ENCODE results near the gene LIPN. TPM values are rescaled to one million over a fixed set of nuclear protein-coding genes. Genes with fewer than 3 reads are reported as not detected.

LIPN gene
- polyA plus RNA-seq, 1 donor from 2014 or later, result 0.31 TPM

- peaks cover 2% of the 10 kb centered on the region for H3K36me3 Mint-ChIP-seq
- H3K4me1 Mint-ChIP-seq, result peaks cover 27 to 31% (median 29%) of the 10 kb centered on the region in 3 donors
- peaks cover 0 to 3% (median 0%) of the 10 kb centered on the region in 3 donors for H3K9me3 Mint-ChIP-seq
- H3K4me3 Mint-ChIP-seq, result no peak overlapping the region
- H3K27ac Mint-ChIP-seq, result no peak overlapping the region
- H3K27me3 Mint-ChIP-seq, result peaks cover 10% of the 10 kb centered on the region
Observed at GRCh38 chr10:88828310-88828709, 68.5 kb downstream of the LIPN start.

Other genes with a start within 250 kb of the LIPN start
- 6.8 TPM for gene RNLS, start 176.7 kb upstream of the LIPN start, polyA plus RNA-seq
- gene LIPJ, start 173.3 kb upstream of the LIPN start, polyA plus RNA-seq, result not detected
- not detected for gene LIPF, start 95.6 kb upstream of the LIPN start, polyA plus RNA-seq
- not detected for gene LIPK, start 53.8 kb upstream of the LIPN start, polyA plus RNA-seq
- gene LIPM, start 42.7 kb downstream of the LIPN start, polyA plus RNA-seq, result not detected
- gene ANKRD22, start 91.8 kb downstream of the LIPN start, polyA plus RNA-seq, result not detected
- gene STAMBPL1, start 120.2 kb downstream of the LIPN start, polyA plus RNA-seq, result 19.0 TPM
- 9.4 TPM for gene ACTA2, start 192.8 kb downstream of the LIPN start, polyA plus RNA-seq
- gene FAS, start 230.8 kb downstream of the LIPN start, polyA plus RNA-seq, result 11.1 TPM